GM12865 (cell line): ENCODE results near the gene BEST2.

Source experiments
- DNase-seq: peaks from one replicate; pipeline ENCODE4 v3.0.0; 2010; ENCODE audit warnings: low read depth
- H3K4me3 ChIP-seq: 2 replicates; pipeline ENCODE4 v1.5.1; 2011; ENCODE audit warnings: mild to moderate bottlenecking, low read depth, low read length, control low read depth
- CTCF ChIP-seq: IDR thresholded peaks from 2 replicates; pipeline ENCODE4 v1.5.1; 2011; ENCODE audit warnings: low read length, control low read depth, low read depth, inconsistent platforms; ENCODE audit not compliant: insufficient read depth; ENCODE audit errors: missing control alignments

BEST2 gene

GRCh38 chr19:12779162-12779993 is 27.8 kb downstream of the BEST2 start:
- peak; percentile 11 for TF ChIP-seq CTCF
- DNase-seq: peak; percentile 64
- peak overlapping the region; percentile 92 for H3K4me3 ChIP-seq

- no peak for TF ChIP-seq CTCF
- peak overlapping the region; percentile 46 for H3K4me3 ChIP-seq
- DNase-seq: no peak
Measured at GRCh38 chr19:12782174-12782423, 30.5 kb downstream of the BEST2 start.

GRCh38 chr19:12782424-12783290 is 31.1 kb downstream of the BEST2 start:
- peak overlapping the region; percentile 46 for H3K4me3 ChIP-seq
- TF ChIP-seq CTCF: peak; percentile 8
- peak; percentile 93 for DNase-seq

- H3K4me3 ChIP-seq: peak overlapping the region; percentile 46
- peak; percentile 78 for DNase-seq
- TF ChIP-seq CTCF: no peak
Measured at GRCh38 chr19:12783291-12783848, 31.8 kb downstream of the BEST2 start.

- H3K4me3 ChIP-seq: no peak overlapping the region
- TF ChIP-seq CTCF: no peak
- peak; percentile 35 for DNase-seq
Measured at GRCh38 chr19:12783849-12784393, 32.3 kb downstream of the BEST2 start.

- TF ChIP-seq CTCF: no peak
- H3K4me3 ChIP-seq: no peak overlapping the region
- peak; percentile 55 for DNase-seq
Measured at GRCh38 chr19:12784394-12784870, 32.8 kb downstream of the BEST2 start.
